Muscle layer of duodenum (tissue), 2 donors: Measurements from ENCODE around the gene PREX1.

Experiments used
- H3K27ac ChIP-seq: one replicate; pipeline ENCODE4 v1.7.0; 2013; ENCODE audit warnings: mild to moderate bottlenecking, low read length
- H3K27me3 ChIP-seq: one replicate; pipeline ENCODE4 v1.7.0; 2013; ENCODE audit warnings: low read depth, mild to moderate bottlenecking, control low read depth, low read length
- H3K36me3 ChIP-seq, 2 donors: one replicate each; pipeline ENCODE4 v1.7.0; 2013; ENCODE audit warnings: low read length in 2 of 2, control low read depth in 1 of 2, mild to moderate bottlenecking in 1 of 2; ENCODE audit not compliant: insufficient read depth in 2 of 2, control insufficient read depth in 1 of 2
- H3K4me1 ChIP-seq, 2 donors: one replicate each; pipeline ENCODE4 v1.7.0; 2013; ENCODE audit warnings: low read length in 2 of 2, mild to moderate bottlenecking in 2 of 2, control low read depth in 1 of 2, moderate library complexity in 1 of 2; ENCODE audit not compliant: insufficient read depth in 2 of 2, control insufficient read depth in 1 of 2
- H3K4me3 ChIP-seq, 2 donors: one replicate each; pipeline ENCODE4 v1.7.0; 2013; ENCODE audit warnings: low read length in 2 of 2, low read depth in 1 of 2, mild to moderate bottlenecking in 1 of 2
- H3K9me3 ChIP-seq, 2 donors: one replicate each; pipeline ENCODE4 v1.7.0; 2013; ENCODE audit warnings: low read length in 2 of 2, control low read depth in 1 of 2, mild to moderate bottlenecking in 1 of 2; ENCODE audit not compliant: control insufficient read depth in 1 of 2
- donor health status: healthy.

Gene PREX1

GRCh38 chr20:48697845-48698491 lies 129.8 kb downstream of the PREX1 start:
- peaks cover 0 to 5% of the 10 kb centered on the region in 2 donors for H3K36me3 ChIP-seq
- H3K4me3 ChIP-seq = no peak overlapping the region
- H3K27me3 ChIP-seq = no peaks in the 10 kb centered on the region
- no peak overlapping the region for H3K27ac ChIP-seq
- H3K9me3 ChIP-seq = no peaks in the 10 kb centered on the region
- peaks cover 0 to 8% of the 10 kb centered on the region in 2 donors for H3K4me1 ChIP-seq

- Histone ChIP-seq H3K27me3 (no peaks in the 10 kb centered on the region), H3K36me3 (peaks cover 0 to 8% of the 10 kb centered on the region in 2 donors), H3K27ac (no peak overlapping the region)
These were observed 131.1 kb downstream of the PREX1 start for GRCh38 chr20:48696671-48697070.

GRCh38 chr20:48695738-48696137 lies 132.1 kb downstream of the PREX1 start:
- Histone ChIP-seq H3K27me3 (no peaks in the 10 kb centered on the region), H3K9me3 (no peaks in the 10 kb centered on the region), H3K36me3 (peaks cover 0 to 8% of the 10 kb centered on the region in 2 donors), H3K27ac (no peak overlapping the region), H3K4me1 (peaks cover 0 to 8% of the 10 kb centered on the region in 2 donors), H3K4me3 (no peak overlapping the region)

More at GRCh38 chr20:48696671-48697070, 131.1 kb downstream of the PREX1 start:
- no peaks in the 10 kb centered on the region for H3K9me3 ChIP-seq
- no peak overlapping the region for H3K4me3 ChIP-seq
- H3K4me1 ChIP-seq = peaks cover 0 to 8% of the 10 kb centered on the region in 2 donors

- no peak overlapping the region for H3K27ac ChIP-seq
- no peak overlapping the region for H3K4me3 ChIP-seq
- no peaks in the 10 kb centered on the region for H3K27me3 ChIP-seq
- H3K36me3 ChIP-seq = peaks cover 0 to 8% of the 10 kb centered on the region in 2 donors
- no peaks in the 10 kb centered on the region for H3K9me3 ChIP-seq
- H3K4me1 ChIP-seq = peaks cover 0 to 8% of the 10 kb centered on the region in 2 donors
These were observed 132.5 kb downstream of the PREX1 start for GRCh38 chr20:48695255-48695654.

GRCh38 chr20:48694381-48694865 lies 133.4 kb downstream of the PREX1 start:
- Histone ChIP-seq H3K9me3 (no peaks in the 10 kb centered on the region), H3K4me3 (no peak overlapping the region), H3K4me1 (peaks cover 0 to 8% of the 10 kb centered on the region in 2 donors), H3K27ac (no peak overlapping the region), H3K36me3 (peaks cover 0 to 8% of the 10 kb centered on the region in 2 donors), H3K27me3 (no peaks in the 10 kb centered on the region)

- Histone ChIP-seq H3K4me1 (peaks cover 0 to 7% of the 10 kb centered on the region in 2 donors), H3K27ac (no peak overlapping the region), H3K27me3 (no peaks in the 10 kb centered on the region), H3K9me3 (no peaks in the 10 kb centered on the region), H3K36me3 (peaks cover 0 to 12% of the 10 kb centered on the region in 2 donors), H3K4me3 (no peak overlapping the region)
These were observed 136.3 kb downstream of the PREX1 start for GRCh38 chr20:48691523-48691922.

- Histone ChIP-seq H3K27me3 (no peaks in the 10 kb centered on the region), H3K36me3 (peaks cover 0 to 12% of the 10 kb centered on the region in 2 donors), H3K9me3 (no peaks in the 10 kb centered on the region), H3K4me1 (peaks cover 4 to 12% of the 10 kb centered on the region in 2 donors), H3K4me3 (no peak overlapping the region), H3K27ac (no peak overlapping the region)
These were observed 136.9 kb downstream of the PREX1 start for GRCh38 chr20:48690888-48691287.

- Histone ChIP-seq H3K4me3 (no peak overlapping the region), H3K9me3 (no peaks in the 10 kb centered on the region), H3K4me1 (peaks cover 8 to 14% of the 10 kb centered on the region in 2 donors), H3K27me3 (no peaks in the 10 kb centered on the region), H3K27ac (no peak overlapping the region), H3K36me3 (peaks cover 0 to 12% of the 10 kb centered on the region in 2 donors)
These were observed 137.8 kb downstream of the PREX1 start for GRCh38 chr20:48689874-48690571.

GRCh38 chr20:48689388-48689787 lies 138.4 kb downstream of the PREX1 start:
- H3K4me3 ChIP-seq = no peak overlapping the region
- no peaks in the 10 kb centered on the region for H3K27me3 ChIP-seq
- H3K4me1 ChIP-seq = peaks cover 8 to 16% of the 10 kb centered on the region in 2 donors
- no peaks in the 10 kb centered on the region for H3K9me3 ChIP-seq
- H3K36me3 ChIP-seq = peaks cover 0 to 8% of the 10 kb centered on the region in 2 donors
- no peak overlapping the region for H3K27ac ChIP-seq

GRCh38 chr20:48688579-48688978 lies 139.2 kb downstream of the PREX1 start:
- H3K27ac ChIP-seq = no peak overlapping the region
- H3K4me3 ChIP-seq = no peak overlapping the region
- H3K9me3 ChIP-seq = no peaks in the 10 kb centered on the region
- no peaks in the 10 kb centered on the region for H3K27me3 ChIP-seq
- H3K36me3 ChIP-seq = peaks cover 0 to 7% of the 10 kb centered on the region in 2 donors
- peaks cover 8 to 24% of the 10 kb centered on the region in 2 donors for H3K4me1 ChIP-seq

- Histone ChIP-seq H3K9me3 (no peaks in the 10 kb centered on the region), H3K4me1 (peaks cover 16 to 36% of the 10 kb centered on the region in 2 donors), H3K27me3 (no peaks in the 10 kb centered on the region), H3K36me3 (peaks cover 0 to 4% of the 10 kb centered on the region in 2 donors), H3K27ac (no peak overlapping the region), H3K4me3 (no peak overlapping the region)
These were observed 140.5 kb downstream of the PREX1 start for GRCh38 chr20:48687117-48687800.
